ENCODE results near the gene OR2S2. TPM values are rescaled to one million over a fixed set of nuclear protein-coding genes. Genes with fewer than 3 reads are reported as not detected.
"Not testable (repeated sequence)": the region's sequence is repeated elsewhere in the genome, so short reads cannot be mapped to it uniquely, and the experiment has no call there.

The OR2S2 gene
- total and polyA plus RNA-seq, 7 donors, result not detected

- Histone ChIP-seq H3K27ac (no peak overlapping the region), H3K36me3 (no peaks in the 10 kb centered on the region), H3K9me3 (peaks cover 0 to 5% (median 3%) of the 10 kb centered on the region in 4 donors), H3K4me3 (no peak overlapping the region), H3K27me3 (peaks cover 0 to 14% (median 0%) of the 10 kb centered on the region in 3 donors), H3K4me1 (no peaks in the 10 kb centered on the region)
- 91 to 96% methylated on average over 1 of the region's 1 CpG for WGBS, 2 donors
- intact Hi-C loops (cut with DNase I), result no loop called here
- TF ChIP-seq POLR2A (IDR thresholded peaks at IDR 0.05) (no peak), CTCF (IDR thresholded peaks at IDR 0.05) (no peak), POLR2AphosphoS5 (IDR thresholded peaks at IDR 0.05) (no peak), EP300 (IDR thresholded peaks at IDR 0.05) (no peak)
- DNase-seq, result no peak
Measured at GRCh38 chr9:35998333-35998732, 40.4 kb upstream of the OR2S2 start.

- H3K9me3 ChIP-seq; DNase-seq; H3K27me3 ChIP-seq; H3K4me1 ChIP-seq; H3K27ac ChIP-seq; H3K36me3 ChIP-seq; H3K4me3 ChIP-seq; intact Hi-C loops (cut with DNase I): not testable (repeated sequence)
- 93% methylated on average over 4 of the region's 4 CpGs for WGBS, 2 donors
Measured at GRCh38 chr9:35997016-35997415, 39.1 kb upstream of the OR2S2 start.

- no peaks in the 10 kb centered on the region for H3K4me1 ChIP-seq
- no peak overlapping the region for H3K4me3 ChIP-seq
- intact Hi-C loops (cut with DNase I), result no loop called here
- TF ChIP-seq POLR2AphosphoS5 (IDR thresholded peaks at IDR 0.05), result no peak
- no peak for TF ChIP-seq CTCF (IDR thresholded peaks at IDR 0.05)
- no peak for TF ChIP-seq POLR2A (IDR thresholded peaks at IDR 0.05)
- no peak for TF ChIP-seq EP300 (IDR thresholded peaks at IDR 0.05)
- WGBS, 2 donors, result 93 to 95% methylated on average over 1 of the region's 1 CpG
- no peak for DNase-seq
- peaks cover 0 to 8% (median 0%) of the 10 kb centered on the region in 3 donors for H3K27me3 ChIP-seq
- H3K36me3 ChIP-seq, result no peaks in the 10 kb centered on the region
- H3K9me3 ChIP-seq, result peaks cover 0 to 5% (median 3%) of the 10 kb centered on the region in 4 donors
- H3K27ac ChIP-seq, result no peak overlapping the region
Measured at GRCh38 chr9:35996358-35996970, 38.5 kb upstream of the OR2S2 start.

- 72 to 78% methylated on average over 2 of the region's 2 CpGs for WGBS, 2 donors
- intact Hi-C loops (cut with DNase I), result no loop called here
- Histone ChIP-seq H3K36me3 (no peaks in the 10 kb centered on the region), H3K4me3 (no peak overlapping the region), H3K4me1 (no peaks in the 10 kb centered on the region), H3K27ac (no peak overlapping the region), H3K9me3 (peaks cover 0 to 5% (median 3%) of the 10 kb centered on the region in 4 donors), H3K27me3 (peaks cover 0 to 12% (median 0%) of the 10 kb centered on the region in 3 donors)
- no peak for TF ChIP-seq POLR2A (IDR thresholded peaks at IDR 0.05)
- TF ChIP-seq EP300 (IDR thresholded peaks at IDR 0.05), result no peak
- TF ChIP-seq CTCF (IDR thresholded peaks at IDR 0.05), result no peak
- no peak for TF ChIP-seq POLR2AphosphoS5 (IDR thresholded peaks at IDR 0.05)
- DNase-seq, result no peak
Measured at GRCh38 chr9:35994959-35995358, 37.0 kb upstream of the OR2S2 start.

GRCh38 chr9:35993976-35994720 lies 36.2 kb upstream of the OR2S2 start:
- intact Hi-C loops (cut with DNase I), result no loop called here
- Histone ChIP-seq H3K36me3 (no peaks in the 10 kb centered on the region), H3K9me3 (peaks cover 0 to 5% (median 3%) of the 10 kb centered on the region in 4 donors), H3K4me3 (no peak overlapping the region), H3K27ac (no peak overlapping the region), H3K4me1 (no peaks in the 10 kb centered on the region), H3K27me3 (peaks cover 0 to 14% (median 0%) of the 10 kb centered on the region in 3 donors)
- 58 to 82% methylated on average over 5 of the region's 5 CpGs for WGBS, 2 donors
- DNase-seq, result no peak
- TF ChIP-seq EP300 (IDR thresholded peaks at IDR 0.05) (no peak), CTCF (IDR thresholded peaks at IDR 0.05) (no peak), POLR2AphosphoS5 (IDR thresholded peaks at IDR 0.05) (no peak), POLR2A (IDR thresholded peaks at IDR 0.05) (no peak)

- H3K4me3 ChIP-seq; H3K9me3 ChIP-seq; intact Hi-C loops (cut with DNase I); H3K4me1 ChIP-seq; H3K36me3 ChIP-seq; H3K27ac ChIP-seq; DNase-seq: not testable (repeated sequence)
- peaks cover 0 to 14% (median 0%) of the 10 kb centered on the region in 3 donors for H3K27me3 ChIP-seq
- 93 to 96% methylated on average over 3 of the region's 3 CpGs for WGBS, 2 donors
Measured at GRCh38 chr9:35993136-35993535, 35.2 kb upstream of the OR2S2 start.
